ENCODE data around the gene GAA.

DNA sequence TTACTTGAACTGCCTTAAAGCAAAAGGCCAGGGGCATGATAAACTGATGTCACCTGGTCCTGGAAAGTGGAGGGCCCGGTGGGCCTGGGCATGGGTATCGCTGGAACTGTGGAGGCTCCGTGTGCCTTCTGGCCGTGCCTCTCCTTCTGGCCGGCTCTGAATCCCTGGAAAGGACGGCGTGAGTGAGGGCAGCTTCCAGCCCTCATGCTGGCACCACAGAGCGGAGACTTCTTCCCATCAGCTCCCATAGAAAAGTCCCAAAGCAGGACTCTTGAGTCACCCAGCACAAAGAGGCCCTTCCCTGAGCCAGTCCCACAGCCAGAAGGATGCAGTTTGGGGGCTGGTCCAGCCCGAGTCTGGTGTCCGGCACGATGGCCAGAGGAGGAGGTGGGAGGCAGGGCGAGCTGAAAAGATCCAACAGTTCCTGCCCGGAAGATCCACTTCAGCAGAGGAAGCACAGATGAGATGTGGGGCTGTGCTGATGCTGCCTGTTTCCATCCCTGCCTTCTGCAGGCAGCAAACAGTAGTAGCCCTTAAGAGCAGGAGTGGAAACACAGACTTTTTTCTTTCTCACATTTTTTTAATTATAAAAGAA lies 7.8 kb downstream of the GAA start:
- TF ChIP-seq, protein P1, sequence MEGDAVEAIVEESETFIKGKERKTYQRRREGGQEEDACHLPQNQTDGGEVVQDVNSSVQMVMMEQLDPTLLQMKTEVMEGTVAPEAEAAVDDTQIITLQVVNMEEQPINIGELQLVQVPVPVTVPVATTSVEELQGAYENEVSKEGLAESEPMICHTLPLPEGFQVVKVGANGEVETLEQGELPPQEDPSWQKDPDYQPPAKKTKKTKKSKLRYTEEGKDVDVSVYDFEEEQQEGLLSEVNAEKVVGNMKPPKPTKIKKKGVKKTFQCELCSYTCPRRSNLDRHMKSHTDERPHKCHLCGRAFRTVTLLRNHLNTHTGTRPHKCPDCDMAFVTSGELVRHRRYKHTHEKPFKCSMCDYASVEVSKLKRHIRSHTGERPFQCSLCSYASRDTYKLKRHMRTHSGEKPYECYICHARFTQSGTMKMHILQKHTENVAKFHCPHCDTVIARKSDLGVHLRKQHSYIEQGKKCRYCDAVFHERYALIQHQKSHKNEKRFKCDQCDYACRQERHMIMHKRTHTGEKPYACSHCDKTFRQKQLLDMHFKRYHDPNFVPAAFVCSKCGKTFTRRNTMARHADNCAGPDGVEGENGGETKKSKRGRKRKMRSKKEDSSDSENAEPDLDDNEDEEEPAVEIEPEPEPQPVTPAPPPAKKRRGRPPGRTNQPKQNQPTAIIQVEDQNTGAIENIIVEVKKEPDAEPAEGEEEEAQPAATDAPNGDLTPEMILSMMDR (conservative IDR thresholded peaks at IDR 0.05; ENCODE audit: low read depth, low read length): no peak
- no peak for TF ChIP-seq EZH2 (IDR thresholded peaks at IDR 0.05; ENCODE audit: borderline replicate concordance, low read depth, low read length, poor library complexity, severe bottlenecking)

All from A673 (cell line).